DMS153 treated with DMSO at 0.1 percent for 48 hours (cell line): ENCODE data around the gene DOLPP1.
"Not testable (repeated sequence)": the region's sequence is repeated elsewhere in the genome, so short reads cannot be mapped to it uniquely, and the experiment has no call there.

Source experiments
- DNase-seq: peaks from one replicate; lab custom pipeline; 2025; ENCODE audit not compliant: unreplicated experiment; lab: John Stamatoyannopoulos, UW

DOLPP1 gene, protein sequence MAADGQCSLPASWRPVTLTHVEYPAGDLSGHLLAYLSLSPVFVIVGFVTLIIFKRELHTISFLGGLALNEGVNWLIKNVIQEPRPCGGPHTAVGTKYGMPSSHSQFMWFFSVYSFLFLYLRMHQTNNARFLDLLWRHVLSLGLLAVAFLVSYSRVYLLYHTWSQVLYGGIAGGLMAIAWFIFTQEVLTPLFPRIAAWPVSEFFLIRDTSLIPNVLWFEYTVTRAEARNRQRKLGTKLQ

DNA sequence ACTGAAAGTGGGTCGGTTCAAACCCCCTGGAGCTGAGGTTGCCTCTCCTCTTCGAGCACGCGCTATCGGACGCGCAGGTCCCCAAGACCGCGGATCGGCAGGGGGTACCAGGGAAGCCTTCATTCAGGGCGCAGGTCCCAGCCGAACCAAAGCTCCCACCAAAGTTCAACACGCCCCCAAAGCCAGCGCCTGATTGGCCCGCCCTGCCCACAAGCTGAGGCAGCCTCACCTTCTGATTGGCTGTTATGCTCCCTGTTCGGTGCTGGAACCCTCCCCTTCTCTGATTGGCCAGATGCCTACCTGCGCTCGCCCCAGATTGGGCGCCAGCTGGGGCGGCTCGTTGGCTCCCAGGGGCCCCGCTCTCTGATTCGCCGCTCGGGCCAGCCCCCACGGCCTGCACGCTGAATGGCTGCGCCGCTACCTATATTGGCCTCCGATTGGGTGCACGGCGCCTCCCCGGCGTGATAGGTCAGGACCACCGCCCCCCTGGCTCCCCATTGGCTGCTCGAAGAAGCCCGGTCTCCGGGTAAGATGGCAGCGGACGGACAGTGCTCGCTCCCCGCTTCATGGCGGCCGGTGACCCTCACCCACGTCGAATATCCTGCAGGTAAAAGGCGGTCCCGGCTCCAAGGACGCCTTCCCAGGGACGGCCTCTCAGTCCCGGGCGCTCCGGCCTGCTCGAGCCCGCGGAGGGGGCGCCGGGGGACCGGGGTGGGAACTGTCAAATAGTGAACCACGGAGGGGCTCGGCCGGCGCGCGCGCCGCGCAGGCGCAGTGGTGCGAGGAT is at the start of gene DOLPP1:
DOLPP1 (plus strand) TSS at position 511 of the 787 bp plus-strand sequence; CDS start at position 532, 21 bp downstream.
- peak; percentile 98 for DNase-seq

GRCh38 chr9:129031514-129031913 is 49.4 kb upstream of the DOLPP1 start:
- DNase-seq: no peak

GRCh38 chr9:129032541-129033159 is 48.3 kb upstream of the DOLPP1 start:
- DNase-seq: no peak

DNA sequence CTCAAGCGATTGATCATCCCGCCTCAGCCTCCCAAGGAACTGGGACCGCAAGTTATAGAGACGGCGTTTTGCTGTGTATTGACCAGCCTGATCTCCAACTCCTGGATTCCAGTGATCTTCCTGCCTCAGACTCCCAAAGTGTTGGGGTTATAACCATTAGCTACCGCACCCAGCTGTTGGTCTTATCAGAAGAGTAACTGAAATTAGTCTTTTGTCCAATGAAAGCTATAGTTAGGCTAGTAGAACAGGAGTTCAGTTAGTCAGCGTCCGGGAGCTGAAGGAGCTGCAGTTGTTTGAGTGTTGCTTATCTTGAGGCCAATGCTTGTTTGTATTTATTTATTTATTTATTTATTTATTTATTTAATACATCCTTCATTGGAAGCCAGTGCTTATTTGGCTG is 47.7 kb upstream of the DOLPP1 start:
- no peak for DNase-seq

- not testable (repeated sequence) for DNase-seq
These were observed 45.1 kb upstream of the DOLPP1 start for GRCh38 chr9:129035838-129036237.

GRCh38 chr9:129036241-129036922 is 44.5 kb upstream of the DOLPP1 start, which contains the start of gene MIGA2:
Gene MIGA2 (plus strand): TSS chr9:129036626. CDS start chr9:129040595, 3,969 bp downstream.
- DNase-seq: peak; percentile 99

GRCh38 chr9:129036923-129037766 is 43.8 kb upstream of the DOLPP1 start:
- no peak for DNase-seq

DNA sequence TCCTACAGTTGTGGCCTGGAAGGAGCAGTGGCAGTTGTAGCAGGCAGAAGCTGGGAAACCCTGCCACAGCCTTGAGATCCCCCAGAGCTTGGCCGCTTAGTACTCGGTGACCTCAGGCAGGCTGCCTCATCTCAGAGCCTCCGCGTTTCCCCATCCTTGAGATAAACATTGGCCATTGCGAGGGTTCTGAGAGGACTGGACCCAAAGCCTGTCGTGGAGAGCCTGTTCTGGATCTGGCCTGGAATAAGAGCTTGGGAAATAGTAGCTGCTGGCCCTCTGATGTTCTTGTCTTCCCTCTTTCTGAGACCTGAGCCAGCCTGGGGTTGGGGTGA is 43.2 kb upstream of the DOLPP1 start:
- no peak for DNase-seq

DNA sequence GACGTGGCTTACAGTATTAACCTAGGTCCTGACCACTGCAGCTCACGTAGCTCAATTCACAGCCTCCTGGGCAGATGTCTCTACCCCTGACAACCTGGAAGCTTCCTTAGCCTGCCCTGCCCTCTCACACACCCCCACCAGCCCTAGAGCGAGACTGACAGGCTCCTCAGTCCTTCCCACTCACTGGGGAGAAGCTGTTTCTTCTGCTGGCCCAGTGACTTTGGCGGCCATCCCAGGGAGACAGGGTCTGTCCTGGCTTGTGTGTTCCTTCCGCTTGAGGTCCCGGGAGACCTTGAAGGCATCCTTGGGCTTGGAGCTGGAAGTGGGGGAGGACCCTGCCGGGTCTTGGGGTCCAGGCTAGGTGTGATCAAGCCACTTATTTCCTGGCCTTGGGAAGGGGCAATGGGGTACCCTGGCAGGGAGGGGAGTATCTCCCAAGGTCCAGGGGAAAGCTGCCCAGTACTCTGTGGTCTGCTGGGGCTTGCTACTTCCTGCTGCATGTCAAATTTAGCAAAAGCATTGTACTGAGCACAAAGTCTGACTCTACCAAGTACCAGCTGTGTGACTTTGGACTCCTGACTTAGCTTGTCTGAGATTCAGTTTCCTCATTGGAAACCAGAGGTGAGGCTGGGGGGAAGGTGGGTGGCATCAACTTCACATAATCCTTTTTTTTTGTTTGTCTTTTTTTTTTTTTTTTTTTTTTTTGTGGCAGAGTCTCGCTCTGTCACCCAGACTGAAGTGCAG is 42.6 kb upstream of the DOLPP1 start:
- no peak for DNase-seq

GRCh38 chr9:129040113-129040643 is 40.7 kb upstream of the DOLPP1 start:
- no peak for DNase-seq

DNA sequence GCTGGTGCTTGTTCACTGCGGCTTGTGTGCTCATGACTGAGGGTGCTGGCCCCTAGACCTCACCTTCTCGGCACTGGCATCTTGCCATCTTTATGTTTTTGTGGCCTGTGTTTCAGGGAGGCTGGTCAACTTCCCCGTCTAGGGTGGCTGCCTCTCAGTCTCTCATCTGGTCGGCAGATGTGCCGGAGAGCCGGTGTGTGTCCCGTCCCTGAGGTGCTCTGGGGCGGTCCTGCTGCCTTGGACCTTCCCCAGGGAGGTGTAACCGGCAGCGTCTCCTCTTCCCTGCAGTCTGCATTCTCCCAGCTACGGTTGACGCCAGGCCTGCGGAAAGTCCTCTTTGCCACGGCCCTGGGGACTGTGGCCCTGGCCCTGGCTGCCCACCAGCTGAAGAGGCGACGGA is 38.9 kb upstream of the DOLPP1 start:
- no peak for DNase-seq

DNA sequence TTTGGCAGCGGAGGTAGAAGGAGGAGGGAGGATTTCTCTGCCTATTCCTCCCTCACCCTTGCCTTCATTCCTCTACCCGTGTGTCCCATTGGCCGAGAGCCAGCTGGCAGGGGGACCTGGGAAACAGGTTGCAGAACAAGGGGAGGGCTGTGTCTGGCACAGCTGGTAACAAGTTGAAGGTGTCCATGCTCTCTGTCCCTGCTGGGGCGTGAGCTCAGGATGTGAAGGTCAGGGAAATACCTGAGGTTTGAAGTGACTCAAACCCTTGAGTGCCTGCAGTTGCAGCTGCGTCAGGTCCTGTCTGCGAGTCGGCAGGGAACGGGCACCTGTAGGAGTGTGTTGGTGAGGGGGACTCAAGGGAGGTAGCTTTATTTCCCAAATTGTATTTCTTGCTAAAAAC is 28.3 kb upstream of the DOLPP1 start:
- no peak for DNase-seq

DNA sequence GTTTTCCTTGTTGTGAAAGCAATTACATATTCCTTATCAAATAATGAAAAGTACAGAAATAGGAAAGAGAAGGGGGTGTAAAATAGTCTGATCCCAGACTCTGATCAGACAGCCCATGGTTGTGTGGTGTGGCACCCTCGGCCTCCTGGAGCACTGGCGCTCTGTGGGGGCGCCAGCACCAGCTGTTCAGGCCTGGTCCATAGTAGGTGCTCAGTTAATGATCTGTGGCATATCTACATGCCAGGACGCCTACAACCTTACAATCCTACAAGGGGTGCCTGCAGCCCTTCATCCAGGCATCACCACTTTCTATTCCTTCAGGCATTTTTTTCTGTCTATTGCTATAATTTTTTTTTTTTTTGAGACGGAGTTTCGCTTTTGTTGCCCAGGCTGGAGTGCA is 27.9 kb upstream of the DOLPP1 start:
- no peak for DNase-seq

DNA sequence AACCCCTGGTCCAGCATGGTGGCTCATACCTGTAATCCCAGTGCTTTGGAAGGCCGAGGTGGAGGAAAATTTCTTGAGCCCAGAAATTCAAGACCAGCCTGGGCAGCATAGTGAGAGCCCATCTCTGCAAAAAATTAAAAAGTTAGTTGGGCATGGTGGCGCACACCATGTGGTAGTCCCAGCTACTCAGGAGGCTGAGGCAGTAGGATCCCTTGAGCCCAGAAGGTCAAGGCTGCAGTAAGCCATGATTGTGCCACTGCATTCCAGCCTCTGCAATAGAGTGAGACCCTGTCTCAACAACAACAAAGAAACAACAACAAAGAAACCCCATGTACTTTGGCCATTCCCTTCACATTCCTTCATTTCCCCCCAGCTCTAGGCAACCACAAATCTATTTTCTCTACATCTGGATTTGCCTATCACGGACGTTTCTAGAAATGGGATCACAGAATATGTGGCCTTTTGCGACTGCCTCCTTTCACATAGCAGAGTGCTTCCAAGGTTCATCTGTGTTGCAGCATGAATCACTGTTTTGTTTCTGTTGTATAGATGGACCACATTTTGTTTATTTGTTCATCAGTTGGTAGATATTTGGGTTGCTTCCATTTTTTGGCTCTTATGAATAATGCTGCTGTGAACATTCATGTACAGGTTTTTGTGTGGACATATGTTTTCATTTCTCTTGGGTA is 26.6 kb upstream of the DOLPP1 start:
- DNase-seq: no peak

DNA sequence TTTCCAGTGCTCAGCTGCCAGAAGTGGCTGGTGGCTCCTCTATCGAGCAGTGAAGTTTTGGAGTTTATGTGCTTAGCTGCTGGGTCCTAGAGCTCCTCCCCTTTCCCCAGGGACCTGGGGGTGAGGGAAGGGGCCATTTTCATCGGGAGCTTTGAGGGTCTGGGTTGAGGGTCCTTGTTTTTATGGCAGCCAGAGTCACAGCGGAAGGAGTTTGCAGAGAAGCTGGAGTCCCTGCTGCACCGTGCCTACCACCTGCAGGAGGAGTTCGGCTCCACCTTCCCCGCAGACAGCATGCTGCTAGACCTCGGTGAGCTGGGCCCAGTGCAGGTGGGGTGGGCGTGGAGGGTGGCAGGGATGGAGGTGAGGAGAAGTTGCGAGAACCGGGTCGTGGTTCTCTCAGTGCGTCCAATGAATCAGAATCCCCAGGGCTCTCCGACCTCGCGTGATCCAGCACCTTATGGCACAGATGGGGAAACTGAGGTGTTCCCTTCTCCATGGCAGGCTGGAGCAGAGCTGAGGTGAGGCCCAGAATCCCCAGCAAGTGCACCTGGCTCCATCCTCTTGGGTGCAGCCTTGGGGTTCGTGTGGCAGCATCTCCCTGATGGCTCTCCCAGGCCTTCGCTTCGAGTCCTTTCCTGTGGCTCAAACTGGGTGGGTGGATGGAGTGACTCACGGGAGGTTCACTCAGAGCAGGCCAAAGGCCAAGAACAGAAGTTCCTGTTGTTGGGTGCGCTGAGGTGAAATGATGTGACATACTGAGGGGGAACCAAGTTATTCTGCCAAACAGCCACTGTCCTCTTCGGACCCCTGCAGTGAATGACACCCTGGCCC is 21.7 kb upstream of the DOLPP1 start:
- DNase-seq: no peak

GRCh38 chr9:129059796-129060785 is 20.8 kb upstream of the DOLPP1 start:
- DNase-seq: no peak

DNA sequence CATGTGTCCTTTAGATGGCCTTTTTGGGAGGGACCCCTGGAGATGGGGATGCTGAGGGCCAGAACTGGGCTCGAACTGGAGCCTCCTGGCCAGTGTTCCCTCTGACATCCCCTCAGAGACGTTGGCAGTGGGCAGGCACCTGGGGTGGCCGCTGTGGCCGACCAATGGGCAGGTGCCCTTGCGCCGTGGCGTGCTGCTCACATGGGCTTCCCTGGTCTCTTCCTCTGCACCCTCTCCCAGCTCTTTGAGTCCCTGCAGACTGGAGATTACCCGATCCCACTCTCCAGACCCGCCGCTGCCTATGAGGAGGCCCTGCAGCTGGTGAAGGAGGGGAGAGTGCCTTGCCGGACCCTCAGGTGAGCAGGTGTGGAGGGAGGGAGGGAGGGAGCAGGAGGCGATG is 19.9 kb upstream of the DOLPP1 start:
- no peak for DNase-seq
